22Rv1 (cell line): Measurements from ENCODE around the gene RICTOR.

Experiments used
- H3K27ac ChIP-seq: fragments of 450-650 bp; 2 replicates; pipeline ENCODE4 v1.5.1; 2017
- ZFX ChIP-seq: fragments of 450-650 bp; IDR thresholded peaks from 2 replicates; pipeline ENCODE4 v1.6.1; 2017; ENCODE audit warnings: antibody characterized with exemption, borderline replicate concordance
- TF ChIP-seq, protein P1 (sequence below): fragments of 450-650 bp; IDR thresholded peaks from 2 replicates; pipeline ENCODE4 v1.5.1; 2017; ENCODE audit warnings: mild to moderate bottlenecking

Gene RICTOR, protein sequence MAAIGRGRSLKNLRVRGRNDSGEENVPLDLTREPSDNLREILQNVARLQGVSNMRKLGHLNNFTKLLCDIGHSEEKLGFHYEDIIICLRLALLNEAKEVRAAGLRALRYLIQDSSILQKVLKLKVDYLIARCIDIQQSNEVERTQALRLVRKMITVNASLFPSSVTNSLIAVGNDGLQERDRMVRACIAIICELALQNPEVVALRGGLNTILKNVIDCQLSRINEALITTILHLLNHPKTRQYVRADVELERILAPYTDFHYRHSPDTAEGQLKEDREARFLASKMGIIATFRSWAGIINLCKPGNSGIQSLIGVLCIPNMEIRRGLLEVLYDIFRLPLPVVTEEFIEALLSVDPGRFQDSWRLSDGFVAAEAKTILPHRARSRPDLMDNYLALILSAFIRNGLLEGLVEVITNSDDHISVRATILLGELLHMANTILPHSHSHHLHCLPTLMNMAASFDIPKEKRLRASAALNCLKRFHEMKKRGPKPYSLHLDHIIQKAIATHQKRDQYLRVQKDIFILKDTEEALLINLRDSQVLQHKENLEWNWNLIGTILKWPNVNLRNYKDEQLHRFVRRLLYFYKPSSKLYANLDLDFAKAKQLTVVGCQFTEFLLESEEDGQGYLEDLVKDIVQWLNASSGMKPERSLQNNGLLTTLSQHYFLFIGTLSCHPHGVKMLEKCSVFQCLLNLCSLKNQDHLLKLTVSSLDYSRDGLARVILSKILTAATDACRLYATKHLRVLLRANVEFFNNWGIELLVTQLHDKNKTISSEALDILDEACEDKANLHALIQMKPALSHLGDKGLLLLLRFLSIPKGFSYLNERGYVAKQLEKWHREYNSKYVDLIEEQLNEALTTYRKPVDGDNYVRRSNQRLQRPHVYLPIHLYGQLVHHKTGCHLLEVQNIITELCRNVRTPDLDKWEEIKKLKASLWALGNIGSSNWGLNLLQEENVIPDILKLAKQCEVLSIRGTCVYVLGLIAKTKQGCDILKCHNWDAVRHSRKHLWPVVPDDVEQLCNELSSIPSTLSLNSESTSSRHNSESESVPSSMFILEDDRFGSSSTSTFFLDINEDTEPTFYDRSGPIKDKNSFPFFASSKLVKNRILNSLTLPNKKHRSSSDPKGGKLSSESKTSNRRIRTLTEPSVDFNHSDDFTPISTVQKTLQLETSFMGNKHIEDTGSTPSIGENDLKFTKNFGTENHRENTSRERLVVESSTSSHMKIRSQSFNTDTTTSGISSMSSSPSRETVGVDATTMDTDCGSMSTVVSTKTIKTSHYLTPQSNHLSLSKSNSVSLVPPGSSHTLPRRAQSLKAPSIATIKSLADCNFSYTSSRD (N-terminal part only)

DNA sequence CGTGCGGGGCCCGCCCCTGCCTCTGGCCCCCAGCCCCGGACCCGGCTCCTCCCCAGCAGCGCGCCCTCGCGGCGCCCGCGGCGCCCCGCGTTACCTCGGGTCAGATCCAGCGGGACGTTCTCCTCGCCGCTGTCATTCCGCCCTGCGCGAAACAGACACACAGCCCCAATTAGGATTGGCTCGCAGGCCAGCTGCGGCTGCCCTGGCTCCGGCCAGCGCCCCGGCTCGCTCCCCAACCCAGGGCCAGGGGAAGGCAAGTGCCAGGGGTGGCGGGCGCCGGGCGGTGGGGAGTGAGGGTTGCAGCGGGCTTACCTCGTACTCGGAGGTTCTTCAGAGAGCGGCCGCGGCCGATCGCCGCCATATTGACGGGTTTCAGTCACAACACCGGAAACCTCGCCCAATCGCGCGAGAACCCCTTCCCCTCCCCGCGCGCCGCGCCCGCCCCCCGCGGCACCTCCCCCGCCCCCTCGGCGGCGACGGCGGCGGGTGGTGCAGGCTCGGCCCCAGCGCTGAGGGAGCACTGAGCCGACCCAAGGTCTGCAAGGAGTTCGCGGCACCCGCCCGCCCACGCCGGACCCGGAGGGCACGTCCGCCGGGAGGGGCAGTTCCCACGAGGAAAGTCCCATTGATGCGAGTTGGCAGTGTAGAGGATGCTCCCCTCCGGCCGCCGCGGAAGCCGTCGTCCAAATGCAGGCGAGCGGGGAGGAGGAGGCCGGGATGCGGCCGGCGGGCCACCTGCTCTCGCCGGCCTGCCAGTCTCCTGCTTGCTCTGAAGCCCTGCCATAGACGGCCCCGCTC lies at the start of gene RICTOR:
TSS of gene RICTOR (minus strand) at position 383 of the 798 bp plus-strand sequence. CDS start at position 361, 22 bp downstream.
- TF ChIP-seq ZFX = no peak
- TF ChIP-seq, protein P1, sequence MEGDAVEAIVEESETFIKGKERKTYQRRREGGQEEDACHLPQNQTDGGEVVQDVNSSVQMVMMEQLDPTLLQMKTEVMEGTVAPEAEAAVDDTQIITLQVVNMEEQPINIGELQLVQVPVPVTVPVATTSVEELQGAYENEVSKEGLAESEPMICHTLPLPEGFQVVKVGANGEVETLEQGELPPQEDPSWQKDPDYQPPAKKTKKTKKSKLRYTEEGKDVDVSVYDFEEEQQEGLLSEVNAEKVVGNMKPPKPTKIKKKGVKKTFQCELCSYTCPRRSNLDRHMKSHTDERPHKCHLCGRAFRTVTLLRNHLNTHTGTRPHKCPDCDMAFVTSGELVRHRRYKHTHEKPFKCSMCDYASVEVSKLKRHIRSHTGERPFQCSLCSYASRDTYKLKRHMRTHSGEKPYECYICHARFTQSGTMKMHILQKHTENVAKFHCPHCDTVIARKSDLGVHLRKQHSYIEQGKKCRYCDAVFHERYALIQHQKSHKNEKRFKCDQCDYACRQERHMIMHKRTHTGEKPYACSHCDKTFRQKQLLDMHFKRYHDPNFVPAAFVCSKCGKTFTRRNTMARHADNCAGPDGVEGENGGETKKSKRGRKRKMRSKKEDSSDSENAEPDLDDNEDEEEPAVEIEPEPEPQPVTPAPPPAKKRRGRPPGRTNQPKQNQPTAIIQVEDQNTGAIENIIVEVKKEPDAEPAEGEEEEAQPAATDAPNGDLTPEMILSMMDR = no peak

DNA sequence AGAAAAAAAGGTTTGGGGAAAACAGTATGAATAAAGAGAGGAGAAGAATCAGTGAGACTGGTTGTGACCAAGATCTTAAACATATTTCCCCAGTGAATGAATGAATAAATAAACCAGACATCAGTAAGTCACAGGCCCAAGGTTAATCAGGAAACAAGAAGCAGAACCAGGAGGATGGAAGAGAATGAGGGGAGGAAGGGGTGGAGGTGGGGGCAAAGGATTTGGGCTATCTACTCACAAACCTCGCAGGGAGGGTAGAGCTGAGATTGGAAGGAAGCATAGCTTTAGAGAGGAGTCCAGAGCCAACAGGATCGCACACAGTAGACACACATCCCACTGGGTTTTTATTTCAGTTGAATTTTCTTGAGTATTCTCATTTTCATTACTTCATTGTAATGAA lies 47.7 kb upstream of the RICTOR start:
- H3K27ac ChIP-seq = no peak overlapping the region
- TF ChIP-seq, protein P1 = no peak
- TF ChIP-seq ZFX = no peak

More for the DNA sequence above, at the start of gene RICTOR:
- H3K27ac ChIP-seq = peak within 1 kb of the TSS; percentile 86

GRCh38 chr5:39121315-39121714 lies 47.1 kb upstream of the RICTOR start:
- H3K27ac ChIP-seq = no peak overlapping the region
- TF ChIP-seq ZFX = no peak
- TF ChIP-seq, protein P1 = no peak

GRCh38 chr5:39120052-39120420 lies 45.8 kb upstream of the RICTOR start:
- H3K27ac ChIP-seq = no peak overlapping the region
- TF ChIP-seq, protein P1 = no peak
- TF ChIP-seq ZFX = no peak

- H3K27ac ChIP-seq = no peak overlapping the region
- TF ChIP-seq, protein P1 = no peak
- TF ChIP-seq ZFX = no peak
These were observed 45.3 kb upstream of the RICTOR start for GRCh38 chr5:39119404-39120051.

DNA sequence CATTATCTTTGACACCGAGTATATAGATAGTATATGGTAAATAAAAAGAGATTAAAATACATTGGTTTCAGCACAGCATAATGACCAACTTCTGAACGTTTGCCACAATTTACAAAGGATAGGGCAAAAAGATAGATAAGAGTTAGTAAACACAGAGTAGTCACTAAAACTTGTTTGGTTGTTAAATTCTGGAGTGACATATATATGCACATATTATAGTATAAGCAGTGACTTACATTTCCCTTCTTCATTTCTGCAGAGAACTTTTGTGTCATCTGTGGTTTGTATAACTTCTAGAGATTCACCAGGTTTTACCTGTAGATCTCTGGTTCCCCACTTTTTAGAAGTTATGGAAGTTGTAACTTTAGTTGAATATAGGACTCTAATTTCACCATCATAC lies 44.4 kb upstream of the RICTOR start:
- no peak for TF ChIP-seq ZFX
- H3K27ac ChIP-seq = no peak overlapping the region
